ENCODE data around the gene ITGA3.
"Not testable (repeated sequence)": the region's sequence is repeated elsewhere in the genome, so short reads cannot be mapped to it uniquely, and the experiment has no call there.

ITGA3 gene

GRCh38 chr17:50037321-50038107 is 18.4 kb upstream of the ITGA3 start:
- no peak overlapping the region for H3K4me3 ChIP-seq (ENCODE audit: low read depth, low read length)
- no peak for DNase-seq (ENCODE audit: low read depth)
- TF ChIP-seq MAX (IDR thresholded peaks at IDR 0.05; ENCODE audit: low read depth, low read length): no peak
- TF ChIP-seq POLR2A (IDR thresholded peaks at IDR 0.05; ENCODE audit: extremely low read depth, insufficient read length): no peak
- no peak for TF ChIP-seq MYC (IDR thresholded peaks at IDR 0.05; ENCODE audit: low read depth, low read length)
- no peak for TF ChIP-seq CTCF (IDR thresholded peaks at IDR 0.05; ENCODE audit: low read depth, low read length)

GRCh38 chr17:50039058-50039457 is 16.9 kb upstream of the ITGA3 start:
- DNase-seq (ENCODE audit: low read depth): no peak
- TF ChIP-seq CTCF (IDR thresholded peaks at IDR 0.05; ENCODE audit: low read depth, low read length) (no peak), MYC (IDR thresholded peaks at IDR 0.05; ENCODE audit: low read depth, low read length) (no peak), POLR2A (IDR thresholded peaks at IDR 0.05; ENCODE audit: extremely low read depth, insufficient read length) (no peak), MAX (IDR thresholded peaks at IDR 0.05; ENCODE audit: low read depth, low read length) (no peak)
- H3K4me3 ChIP-seq (ENCODE audit: low read depth, low read length): no peak overlapping the region

GRCh38 chr17:50040496-50040895 is 15.4 kb upstream of the ITGA3 start:
- H3K4me3 ChIP-seq (ENCODE audit: low read depth, low read length): not testable (repeated sequence)

GRCh38 chr17:50042211-50042610 is 13.7 kb upstream of the ITGA3 start:
- no peak for TF ChIP-seq POLR2A (IDR thresholded peaks at IDR 0.05; ENCODE audit: extremely low read depth, insufficient read length)
- no peak overlapping the region for H3K4me3 ChIP-seq (ENCODE audit: low read depth, low read length)
- DNase-seq (ENCODE audit: low read depth): no peak

More at GRCh38 chr17:50040496-50040895, 15.4 kb upstream of the ITGA3 start:
- DNase-seq (ENCODE audit: low read depth): not testable (repeated sequence)

- H3K4me3 ChIP-seq (ENCODE audit: low read depth, low read length): no peak overlapping the region
- no peak for TF ChIP-seq CTCF (IDR thresholded peaks at IDR 0.05; ENCODE audit: low read depth, low read length)
- no peak for TF ChIP-seq POLR2A (IDR thresholded peaks at IDR 0.05; ENCODE audit: extremely low read depth, insufficient read length)
- TF ChIP-seq MYC (IDR thresholded peaks at IDR 0.05; ENCODE audit: low read depth, low read length): no peak
- TF ChIP-seq MAX (IDR thresholded peaks at IDR 0.05; ENCODE audit: low read depth, low read length): no peak
- DNase-seq (ENCODE audit: low read depth): no peak
Measured at GRCh38 chr17:50043290-50044148, 12.4 kb upstream of the ITGA3 start.

GRCh38 chr17:50044483-50044882 is 11.4 kb upstream of the ITGA3 start:
- no peak overlapping the region for H3K4me3 ChIP-seq (ENCODE audit: low read depth, low read length)
- TF ChIP-seq POLR2A (IDR thresholded peaks at IDR 0.05; ENCODE audit: extremely low read depth, insufficient read length) (no peak), CTCF (IDR thresholded peaks at IDR 0.05; ENCODE audit: low read depth, low read length) (no peak), MYC (IDR thresholded peaks at IDR 0.05; ENCODE audit: low read depth, low read length) (no peak), MAX (IDR thresholded peaks at IDR 0.05; ENCODE audit: low read depth, low read length) (no peak)
- DNase-seq (ENCODE audit: low read depth): no peak

All from NB4 (cell line).